Stimulated activated naive CD8-positive, alpha-beta T cell treated with anti-CD3 and anti-CD28 coated beads, Interleukin-15, Interleukin-2, amounts not matched to agents 100 ng/mL and 50 ng/mL, for 24 hours (primary cell): ENCODE measurements around the gene NCBP2L.

Source experiments
- H3K27ac Mint-ChIP-seq: one replicate; pipeline ENCODE4 v1.8.0; 2021; ENCODE audit warnings: mild to moderate bottlenecking, mixed read lengths
- H3K27me3 Mint-ChIP-seq: one replicate; pipeline ENCODE4 v1.8.0; 2021; ENCODE audit warnings: mixed read lengths
- H3K36me3 Mint-ChIP-seq: one replicate; pipeline ENCODE4 v1.8.0; 2021; ENCODE audit warnings: low read depth, mixed read lengths
- H3K4me1 Mint-ChIP-seq: one replicate; pipeline ENCODE4 v1.8.0; 2021; ENCODE audit warnings: low read depth, mixed read lengths
- H3K4me3 Mint-ChIP-seq: one replicate; pipeline ENCODE4 v1.8.0; 2021; ENCODE audit warnings: mild to moderate bottlenecking, mixed read lengths
- H3K9me3 Mint-ChIP-seq: one replicate; pipeline ENCODE4 v1.8.0; 2021; ENCODE audit warnings: mixed read lengths

The NCBP2L gene

DNA sequence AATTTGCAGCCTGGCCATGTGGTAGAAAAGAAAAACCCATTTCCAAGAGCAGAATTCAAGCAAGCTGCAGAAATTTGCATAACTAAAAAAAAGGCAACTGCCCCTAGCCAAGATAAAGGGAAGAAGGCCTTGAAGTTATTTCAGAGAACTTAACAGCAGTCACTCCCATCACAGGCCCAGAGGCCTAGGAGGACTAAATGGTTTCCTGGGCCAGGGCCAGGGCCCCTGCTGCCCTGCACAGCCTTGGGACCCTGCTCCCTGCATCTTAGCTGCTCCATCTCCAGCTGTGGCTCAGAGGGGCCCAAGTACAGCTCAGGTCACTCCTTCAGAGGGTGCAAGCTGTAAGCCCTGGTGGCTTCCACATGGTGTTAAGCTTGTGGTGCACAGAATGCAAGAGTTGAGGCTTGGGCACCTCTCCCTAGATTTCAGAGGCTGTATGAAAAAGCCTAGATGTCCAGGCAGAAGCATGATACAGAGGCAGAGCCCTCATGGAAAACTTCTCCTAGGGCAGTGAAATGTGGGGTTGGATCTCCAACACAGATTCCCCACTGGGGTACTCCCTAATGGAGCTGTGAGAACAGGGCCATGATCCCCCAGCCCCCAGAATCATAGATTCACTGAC, 41.5 kb downstream of the NCBP2L start:
- H3K4me3 Mint-ChIP-seq, result no peak overlapping the region
- peaks cover 6% of the 10 kb centered on the region for H3K4me1 Mint-ChIP-seq

DNA sequence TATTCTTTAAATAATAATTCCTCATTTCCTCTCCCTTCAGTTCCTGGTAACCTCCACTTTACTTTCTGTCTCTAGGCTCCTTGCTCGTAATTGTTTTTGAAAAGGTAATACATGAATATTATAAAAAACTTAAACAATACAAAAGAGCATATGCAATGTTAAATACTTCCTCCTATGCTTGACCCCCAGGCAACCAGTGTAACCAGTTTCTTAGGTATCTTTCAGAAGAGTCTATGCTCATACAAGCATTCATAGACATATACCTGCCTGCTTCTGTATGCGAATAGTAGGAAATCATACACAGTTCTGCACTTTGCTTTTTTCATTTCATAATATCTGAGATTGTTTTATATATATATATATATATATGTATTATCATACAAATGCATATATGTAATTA, 45.5 kb downstream of the NCBP2L start:
- H3K4me3 Mint-ChIP-seq, result no peak overlapping the region
- no peaks in the 10 kb centered on the region for H3K36me3 Mint-ChIP-seq
- peaks cover 35% of the 10 kb centered on the region for H3K4me1 Mint-ChIP-seq
- peaks cover 6% of the 10 kb centered on the region for H3K9me3 Mint-ChIP-seq
- peaks cover 3% of the 10 kb centered on the region for H3K27me3 Mint-ChIP-seq
- H3K27ac Mint-ChIP-seq, result no peak overlapping the region

More for the DNA sequence above, 41.5 kb downstream of the NCBP2L start:
- Mint-ChIP-seq H3K9me3 (peaks cover 6% of the 10 kb centered on the region), H3K27me3 (peaks cover 3% of the 10 kb centered on the region), H3K36me3 (no peaks in the 10 kb centered on the region), H3K27ac (no peak overlapping the region)

DNA sequence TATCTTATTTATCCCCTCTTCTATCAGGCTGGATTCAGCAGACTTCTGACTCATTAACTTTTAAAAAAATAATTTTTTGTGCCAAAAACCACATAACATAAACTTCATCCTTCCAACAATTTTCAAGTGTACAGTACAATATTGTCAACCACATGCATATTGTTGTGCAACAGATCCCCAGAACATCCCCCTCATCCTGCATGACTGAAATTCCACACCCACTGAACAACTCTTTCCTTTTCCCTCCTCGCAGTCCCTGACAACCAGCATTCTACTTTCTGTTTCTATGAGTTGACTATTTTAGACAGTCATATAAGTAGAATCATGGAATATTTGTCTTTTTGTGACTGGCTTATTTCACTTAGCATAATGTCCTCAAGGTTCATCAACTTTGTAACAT, 45.9 kb downstream of the NCBP2L start:
- Mint-ChIP-seq H3K4me1 (peaks cover 36% of the 10 kb centered on the region), H3K27me3 (peaks cover 3% of the 10 kb centered on the region), H3K9me3 (peaks cover 6% of the 10 kb centered on the region), H3K4me3 (no peak overlapping the region), H3K36me3 (no peaks in the 10 kb centered on the region), H3K27ac (no peak overlapping the region)

DNA sequence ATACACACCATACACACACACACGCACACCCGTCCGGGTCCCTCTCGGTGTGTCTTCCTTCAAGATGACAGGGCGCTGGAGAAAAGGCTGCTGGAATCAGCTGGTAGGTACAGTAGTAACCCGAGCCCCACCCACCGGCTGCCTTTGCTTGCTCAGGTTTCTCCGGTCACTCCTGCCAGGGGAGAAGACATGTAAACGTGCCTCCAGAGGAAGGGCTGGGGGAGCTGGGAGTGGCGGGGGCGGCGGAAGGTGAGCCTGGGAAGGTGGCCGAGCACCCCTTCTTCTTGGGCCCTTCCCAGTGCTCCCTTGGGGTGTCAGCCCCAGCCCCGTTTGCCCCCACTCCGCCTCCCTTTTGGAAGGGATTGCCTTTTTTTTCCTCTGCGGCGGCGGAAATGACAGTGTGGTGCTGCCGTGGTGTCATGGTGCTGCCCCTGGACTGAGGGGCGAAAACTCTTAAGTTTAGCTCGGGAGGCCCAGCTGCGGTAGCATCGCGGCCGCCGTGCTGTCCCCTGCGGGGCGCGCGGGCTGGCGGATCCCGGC, 48.2 kb downstream of the NCBP2L start, which contains the start of gene MID2:
TSS of gene MID2 (plus strand) at position 169 of the 540 bp plus-strand sequence. CDS start 561 bp downstream, outside the sequence.
- H3K9me3 Mint-ChIP-seq, result no peaks in the 10 kb centered on the region
- peak within 1 kb of the TSS; percentile 73 for H3K4me3 Mint-ChIP-seq
- peaks cover 38% of the 10 kb centered on the region for H3K4me1 Mint-ChIP-seq
- no peaks in the 10 kb centered on the region for H3K36me3 Mint-ChIP-seq
- peak within 1 kb of the TSS; percentile 76 for H3K27ac Mint-ChIP-seq
- H3K27me3 Mint-ChIP-seq, result peaks cover 3% of the 10 kb centered on the region

DNA sequence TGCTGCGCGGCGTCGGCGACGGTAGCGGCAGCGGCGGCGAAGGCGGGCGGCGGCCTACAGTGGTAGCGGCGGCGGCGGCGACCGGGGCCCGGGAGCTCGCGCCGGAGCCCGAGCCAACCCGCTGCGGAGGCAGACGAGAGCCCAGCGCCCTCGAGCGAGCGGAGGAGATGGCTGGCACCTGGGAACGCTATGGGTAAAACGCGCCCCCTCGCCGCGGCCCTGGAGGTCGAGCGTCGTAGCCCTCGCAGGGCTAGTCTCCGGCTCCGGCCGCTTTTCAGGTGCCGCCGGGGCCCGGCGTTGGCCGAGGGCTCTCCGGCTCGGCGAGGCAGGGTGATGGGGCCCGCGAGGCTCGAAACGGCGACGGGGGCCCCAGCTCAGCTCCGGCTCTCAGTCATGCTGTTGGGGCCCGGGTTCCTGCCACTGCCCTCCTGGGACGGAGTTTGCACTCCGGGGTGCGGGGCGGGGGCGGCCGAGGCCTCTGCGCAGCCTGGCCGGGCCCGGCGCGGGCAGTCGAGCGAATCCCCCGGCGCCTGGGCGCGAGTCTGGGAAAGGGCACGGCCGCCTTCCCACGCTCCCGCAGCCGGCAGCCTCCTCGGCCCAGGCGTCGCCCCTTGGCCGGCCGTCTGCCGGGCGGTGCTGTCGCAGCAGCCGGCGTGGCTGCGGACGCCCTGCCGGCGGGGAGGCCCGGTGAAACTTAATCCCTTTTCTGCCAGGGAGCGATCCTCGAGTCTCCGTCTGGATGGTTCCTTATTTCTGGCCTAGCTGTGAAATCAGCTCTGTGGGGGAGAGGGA, 48.9 kb downstream of the NCBP2L start:
- peak overlapping the region; percentile 84 for H3K27ac Mint-ChIP-seq
- H3K4me1 Mint-ChIP-seq, result peaks cover 40% of the 10 kb centered on the region
- H3K4me3 Mint-ChIP-seq, result peak overlapping the region; percentile 85
- H3K9me3 Mint-ChIP-seq, result no peaks in the 10 kb centered on the region
- H3K36me3 Mint-ChIP-seq, result no peaks in the 10 kb centered on the region
- peaks cover 3% of the 10 kb centered on the region for H3K27me3 Mint-ChIP-seq

DNA sequence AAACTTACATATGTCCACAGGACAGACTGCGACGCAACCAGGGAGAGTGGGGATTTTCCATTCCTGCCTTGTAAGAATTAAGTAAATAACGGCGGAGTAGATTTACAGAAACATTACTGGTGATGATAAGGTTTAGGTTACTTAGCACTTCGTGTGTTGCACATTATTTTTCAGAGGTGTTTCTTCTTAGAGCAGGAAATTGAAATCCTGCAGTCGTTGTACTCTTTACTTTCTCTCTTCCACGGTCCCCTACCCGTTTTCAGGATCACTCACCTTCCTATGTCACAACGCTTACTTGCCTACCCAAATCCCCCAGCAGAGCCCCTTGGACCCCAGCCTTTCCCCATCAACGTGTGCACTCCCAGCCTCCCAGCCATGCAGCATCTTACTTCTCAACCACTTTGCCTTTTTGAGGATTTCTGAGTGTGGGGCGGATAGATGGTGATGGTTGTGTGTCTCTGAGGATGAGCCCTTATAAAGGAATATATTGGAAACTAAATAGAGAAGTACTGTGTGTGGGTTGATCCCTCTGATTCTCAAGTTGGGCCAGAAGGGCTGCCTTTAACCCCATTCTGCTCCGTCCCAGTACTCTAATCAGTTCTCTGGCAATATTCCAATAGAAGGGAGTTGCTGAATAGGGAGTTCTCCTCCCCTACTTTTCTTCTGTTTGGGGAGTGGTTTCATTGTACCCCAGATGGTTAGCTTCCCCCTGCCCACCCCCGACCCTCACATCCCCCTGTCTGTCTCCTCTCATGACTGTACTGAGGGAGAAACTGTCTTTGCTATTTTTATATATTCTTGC, 49.7 kb downstream of the NCBP2L start:
- Mint-ChIP-seq H3K27me3 (peaks cover 3% of the 10 kb centered on the region), H3K4me1 (peaks cover 40% of the 10 kb centered on the region), H3K4me3 (peak overlapping the region; percentile 85), H3K27ac (peak overlapping the region; percentile 84), H3K9me3 (no peaks in the 10 kb centered on the region), H3K36me3 (no peaks in the 10 kb centered on the region)

DNA sequence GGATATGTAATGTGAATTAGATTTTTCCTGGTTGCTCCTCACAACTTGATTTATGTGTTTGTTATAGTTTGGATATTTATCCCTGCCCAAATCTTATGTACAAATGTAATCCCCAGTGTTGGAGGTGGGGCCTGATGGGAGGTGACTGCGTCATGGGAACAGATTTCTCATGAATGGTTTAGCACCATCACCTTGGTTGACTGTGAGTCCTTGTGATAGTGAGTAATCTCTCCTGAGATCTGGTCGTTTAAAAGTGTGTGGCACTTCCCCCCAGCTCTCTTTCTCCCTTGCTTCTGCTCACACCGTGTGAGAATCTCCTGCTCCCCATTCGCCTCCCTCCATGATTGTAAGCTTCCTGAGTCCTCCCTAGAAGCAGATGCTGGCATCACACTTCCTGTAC, 50.3 kb downstream of the NCBP2L start:
- Mint-ChIP-seq H3K27ac (peak overlapping the region; percentile 75), H3K9me3 (no peaks in the 10 kb centered on the region), H3K4me1 (peaks cover 40% of the 10 kb centered on the region), H3K27me3 (peaks cover 3% of the 10 kb centered on the region), H3K36me3 (no peaks in the 10 kb centered on the region), H3K4me3 (peak overlapping the region; percentile 76)

DNA sequence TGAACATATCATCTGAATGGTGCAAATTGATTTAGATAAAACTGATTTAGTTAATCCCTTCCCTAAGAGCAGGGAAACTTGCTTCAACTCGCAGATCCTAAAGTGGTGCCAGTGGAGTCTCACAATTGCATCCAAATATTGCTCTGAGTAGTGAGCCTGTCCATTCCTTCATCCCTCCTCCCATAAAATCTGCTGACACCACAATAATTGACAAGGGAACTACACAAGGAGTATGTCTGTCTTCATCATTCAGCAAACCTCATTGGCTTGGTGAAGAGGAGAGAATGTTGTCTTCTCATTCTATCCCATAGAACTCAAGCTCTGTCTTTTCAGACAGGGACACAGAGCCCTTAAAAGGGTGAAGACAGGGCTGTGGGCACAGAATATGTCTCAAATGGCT, 52.3 kb downstream of the NCBP2L start:
- no peaks in the 10 kb centered on the region for H3K27me3 Mint-ChIP-seq
- H3K9me3 Mint-ChIP-seq, result no peaks in the 10 kb centered on the region
- no peaks in the 10 kb centered on the region for H3K36me3 Mint-ChIP-seq
- no peak overlapping the region for H3K4me3 Mint-ChIP-seq
- peaks cover 25% of the 10 kb centered on the region for H3K4me1 Mint-ChIP-seq
- H3K27ac Mint-ChIP-seq, result no peak overlapping the region

DNA sequence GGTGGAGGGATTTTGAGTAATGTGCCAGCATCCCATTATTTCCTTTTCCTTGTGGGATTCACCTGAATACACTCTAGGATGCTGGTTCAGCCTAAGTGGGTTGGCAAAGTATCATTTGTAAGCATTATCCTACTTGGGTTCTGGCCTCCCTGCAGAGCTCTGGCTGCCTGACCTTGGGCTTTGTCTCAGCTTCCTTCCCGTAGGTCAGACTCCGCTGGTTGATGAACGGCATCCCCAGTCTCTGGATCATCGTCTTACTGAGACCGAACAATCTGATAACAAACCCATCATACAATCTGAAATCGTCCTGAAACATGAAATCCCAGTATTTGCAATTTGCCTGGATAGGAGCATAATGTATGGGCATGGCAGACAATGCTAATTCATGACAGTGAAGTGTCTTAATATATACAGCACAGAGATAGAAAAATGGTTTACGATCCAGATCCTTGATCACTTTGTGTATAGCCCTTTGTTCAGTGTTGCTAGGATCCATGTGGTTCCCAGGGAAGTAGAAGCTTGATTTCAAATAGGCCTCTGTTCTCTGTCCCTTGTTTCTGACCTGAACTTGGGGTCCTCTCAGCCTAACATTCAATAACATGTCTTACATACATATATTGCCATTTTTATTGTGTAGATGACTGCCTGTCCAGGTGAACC, 53.7 kb downstream of the NCBP2L start:
- H3K36me3 Mint-ChIP-seq, result no peaks in the 10 kb centered on the region
- peaks cover 17% of the 10 kb centered on the region for H3K4me1 Mint-ChIP-seq
- H3K4me3 Mint-ChIP-seq, result no peak overlapping the region
- no peak overlapping the region for H3K27ac Mint-ChIP-seq
- no peaks in the 10 kb centered on the region for H3K9me3 Mint-ChIP-seq
- H3K27me3 Mint-ChIP-seq, result no peaks in the 10 kb centered on the region

DNA sequence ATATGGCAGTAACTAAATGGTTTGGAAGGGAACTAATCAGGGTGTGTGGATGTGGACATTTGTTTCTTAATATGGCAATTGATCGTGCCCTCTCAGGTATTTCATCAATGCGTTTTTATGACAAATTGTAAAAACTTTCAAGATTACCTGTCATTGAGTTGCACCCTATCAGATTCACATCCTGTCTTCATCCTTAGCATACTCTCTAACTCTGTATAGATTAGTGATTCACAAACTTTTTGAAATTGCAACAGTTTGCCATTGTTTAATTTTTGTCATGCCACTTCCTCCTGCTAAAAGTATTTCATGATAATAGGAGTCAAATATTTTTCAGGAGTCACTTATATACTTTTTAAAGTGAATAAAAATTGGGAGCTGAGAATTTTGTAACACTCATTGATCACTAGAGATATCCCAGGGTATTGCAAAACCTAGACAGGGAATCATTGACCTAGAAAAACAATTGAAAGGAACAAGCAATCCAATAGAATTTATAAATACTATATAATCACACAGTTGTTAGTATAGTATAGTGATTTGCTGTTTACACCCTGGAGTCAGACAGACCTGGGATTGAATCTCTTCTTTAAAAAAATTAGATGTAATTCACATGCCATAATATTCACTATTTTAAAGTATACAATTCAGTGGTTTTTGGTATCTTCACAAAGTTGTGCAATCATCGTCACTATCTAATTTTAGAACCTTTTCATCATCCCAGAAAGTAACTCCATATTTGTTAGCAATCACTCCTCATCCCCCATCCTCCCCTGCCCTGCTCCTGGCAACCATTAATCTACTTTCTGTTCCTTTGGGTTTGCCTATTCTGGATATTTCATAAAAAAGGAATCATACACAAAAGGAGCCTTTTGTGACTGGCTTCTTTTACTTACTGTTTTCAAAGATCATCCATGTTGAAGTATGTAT, 57.0 kb downstream of the NCBP2L start:
- no peaks in the 10 kb centered on the region for H3K9me3 Mint-ChIP-seq
- H3K27ac Mint-ChIP-seq, result no peak overlapping the region
- H3K4me3 Mint-ChIP-seq, result no peak overlapping the region
- no peaks in the 10 kb centered on the region for H3K27me3 Mint-ChIP-seq
- H3K4me1 Mint-ChIP-seq, result peaks cover 3% of the 10 kb centered on the region
- H3K36me3 Mint-ChIP-seq, result no peaks in the 10 kb centered on the region

DNA sequence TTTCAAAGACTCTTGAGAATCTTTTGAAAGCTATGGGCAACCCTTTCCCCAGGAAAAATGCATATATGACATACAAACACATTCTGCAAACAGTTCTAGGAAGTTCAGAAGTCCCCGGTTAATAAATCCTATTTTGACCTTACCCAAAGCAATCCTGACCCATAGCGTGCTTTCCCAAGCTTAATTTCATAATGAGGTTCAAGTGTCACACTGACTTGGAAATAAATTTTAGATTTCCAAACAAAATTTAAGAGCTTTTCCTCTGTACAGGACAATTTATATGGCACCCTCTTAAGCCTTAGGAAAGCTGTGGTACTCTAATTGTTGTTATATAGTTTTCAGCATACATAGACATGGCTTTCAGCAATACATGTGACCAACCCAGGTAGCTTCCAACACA, 59.4 kb downstream of the NCBP2L start:
- H3K4me1 Mint-ChIP-seq, result peaks cover 7% of the 10 kb centered on the region
- H3K27me3 Mint-ChIP-seq, result no peaks in the 10 kb centered on the region
- peaks cover 9% of the 10 kb centered on the region for H3K36me3 Mint-ChIP-seq
- H3K9me3 Mint-ChIP-seq, result no peaks in the 10 kb centered on the region
- H3K4me3 Mint-ChIP-seq, result no peak overlapping the region
- no peak overlapping the region for H3K27ac Mint-ChIP-seq

DNA sequence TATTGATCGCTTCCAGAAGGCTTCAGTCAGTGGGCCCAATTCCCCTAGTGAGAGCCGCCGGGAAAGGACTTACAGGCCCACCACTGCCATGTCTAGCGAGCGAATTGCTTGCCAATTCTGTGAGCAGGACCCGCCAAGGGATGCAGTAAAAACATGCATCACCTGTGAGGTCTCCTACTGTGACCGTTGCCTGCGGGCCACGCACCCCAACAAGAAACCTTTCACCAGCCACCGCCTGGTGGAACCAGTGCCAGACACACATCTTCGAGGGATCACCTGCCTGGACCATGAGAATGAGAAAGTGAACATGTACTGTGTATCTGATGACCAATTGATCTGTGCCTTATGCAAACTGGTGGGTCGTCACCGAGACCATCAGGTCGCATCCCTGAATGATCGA, 63.4 kb downstream of the NCBP2L start:
- no peak overlapping the region for H3K27ac Mint-ChIP-seq

DNA sequence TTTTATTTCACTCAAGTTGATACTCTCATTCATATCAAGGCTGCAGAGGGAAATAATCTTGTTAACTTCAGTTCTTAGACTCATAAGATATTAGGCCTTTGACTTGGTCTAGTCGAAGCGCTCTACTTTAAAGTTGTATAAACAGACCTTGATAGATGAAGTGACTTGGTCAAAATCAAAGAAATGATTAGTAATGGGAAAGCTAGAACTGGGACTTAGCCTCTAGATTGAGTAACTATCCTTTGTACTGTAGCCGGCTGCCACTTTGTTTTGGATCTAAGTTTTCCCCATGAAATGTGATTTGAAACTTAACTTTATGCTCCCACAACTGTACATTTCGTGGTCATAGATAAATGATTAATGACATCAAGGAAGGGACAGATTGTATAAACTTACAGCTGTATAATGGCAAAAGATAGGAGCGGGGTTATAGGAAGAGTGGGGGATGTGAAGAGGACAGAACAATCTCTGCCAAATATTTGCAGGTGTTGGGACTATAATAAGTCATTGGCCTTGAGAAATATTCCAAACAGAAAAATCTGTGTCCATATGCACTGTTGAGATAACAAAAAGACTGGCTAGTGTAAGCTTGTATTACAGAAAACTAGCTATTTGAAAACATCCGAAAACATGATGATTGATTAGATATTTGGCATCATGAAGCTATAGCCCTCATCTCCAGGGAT, 65.3 kb downstream of the NCBP2L start:
- Mint-ChIP-seq H3K27ac (no peak overlapping the region), H3K9me3 (no peaks in the 10 kb centered on the region), H3K27me3 (no peaks in the 10 kb centered on the region), H3K4me3 (no peak overlapping the region), H3K4me1 (peaks cover 17% of the 10 kb centered on the region), H3K36me3 (peaks cover 9% of the 10 kb centered on the region)

More for the DNA sequence above, 63.4 kb downstream of the NCBP2L start:
- peaks cover 17% of the 10 kb centered on the region for H3K4me1 Mint-ChIP-seq
- H3K27me3 Mint-ChIP-seq, result no peaks in the 10 kb centered on the region
- H3K9me3 Mint-ChIP-seq, result no peaks in the 10 kb centered on the region
- peaks cover 9% of the 10 kb centered on the region for H3K36me3 Mint-ChIP-seq
- H3K4me3 Mint-ChIP-seq, result no peak overlapping the region
